RWPE2 (cell line): ENCODE results near the gene SLC7A1.

ENCODE experiments used
- ATAC-seq: fragments of 200-7000 bp; cut with Tn5 transposase; 3 replicates; pipeline ENCODE4 v1.9.1; 2021; ENCODE audit warnings: low read depth
- DNase-seq: peaks from one replicate; pipeline ENCODE4 v3.0.0-alpha.2; 2020; ENCODE audit warnings: low spot score
- H3K27ac ChIP-seq: fragments of 450-650 bp; 2 replicates; pipeline ENCODE4 v1.5.1; 2017; ENCODE audit warnings: mild to moderate bottlenecking; ENCODE audit not compliant: poor library complexity, severe bottlenecking
- H3K27me3 ChIP-seq: fragments of 250-450 bp; sonication (Bioruptor Pico); 2 replicates; pipeline ENCODE4 v1.5.1; 2021; ENCODE audit warnings: mild to moderate bottlenecking, moderate library complexity; ENCODE audit not compliant: insufficient read depth, poor library complexity, severe bottlenecking
- H3K36me3 ChIP-seq: fragments of 250-450 bp; sonication (Bioruptor Pico); 2 replicates; pipeline ENCODE4 v1.5.1; 2020; ENCODE audit warnings: low read depth, mild to moderate bottlenecking, moderate library complexity
- H3K4me1 ChIP-seq: fragments of 250-450 bp; sonication (Bioruptor Pico); 2 replicates; pipeline ENCODE4 v1.5.1; 2021; ENCODE audit warnings: mild to moderate bottlenecking, moderate library complexity; ENCODE audit not compliant: insufficient read depth, poor library complexity, severe bottlenecking
- H3K4me3 ChIP-seq: fragments of 250-450 bp; sonication (Bioruptor Pico); 2 replicates; pipeline ENCODE4 v1.5.1; 2021; ENCODE audit warnings: mild to moderate bottlenecking, moderate library complexity; ENCODE audit not compliant: severe bottlenecking
- H3K9me3 ChIP-seq: fragments of 250-450 bp; sonication (Bioruptor Pico); 2 replicates; pipeline ENCODE4 v1.5.1; 2021; ENCODE audit warnings: mild to moderate bottlenecking, moderate library complexity; ENCODE audit not compliant: severe bottlenecking
- TF ChIP-seq, protein P1 (sequence below): fragments of 450-650 bp; IDR thresholded peaks from one replicate; pipeline ENCODE4 v1.5.1; 2017; ENCODE audit warnings: mild to moderate bottlenecking, moderate library complexity; ENCODE audit not compliant: poor library complexity, severe bottlenecking

The SLC7A1 gene

DNA sequence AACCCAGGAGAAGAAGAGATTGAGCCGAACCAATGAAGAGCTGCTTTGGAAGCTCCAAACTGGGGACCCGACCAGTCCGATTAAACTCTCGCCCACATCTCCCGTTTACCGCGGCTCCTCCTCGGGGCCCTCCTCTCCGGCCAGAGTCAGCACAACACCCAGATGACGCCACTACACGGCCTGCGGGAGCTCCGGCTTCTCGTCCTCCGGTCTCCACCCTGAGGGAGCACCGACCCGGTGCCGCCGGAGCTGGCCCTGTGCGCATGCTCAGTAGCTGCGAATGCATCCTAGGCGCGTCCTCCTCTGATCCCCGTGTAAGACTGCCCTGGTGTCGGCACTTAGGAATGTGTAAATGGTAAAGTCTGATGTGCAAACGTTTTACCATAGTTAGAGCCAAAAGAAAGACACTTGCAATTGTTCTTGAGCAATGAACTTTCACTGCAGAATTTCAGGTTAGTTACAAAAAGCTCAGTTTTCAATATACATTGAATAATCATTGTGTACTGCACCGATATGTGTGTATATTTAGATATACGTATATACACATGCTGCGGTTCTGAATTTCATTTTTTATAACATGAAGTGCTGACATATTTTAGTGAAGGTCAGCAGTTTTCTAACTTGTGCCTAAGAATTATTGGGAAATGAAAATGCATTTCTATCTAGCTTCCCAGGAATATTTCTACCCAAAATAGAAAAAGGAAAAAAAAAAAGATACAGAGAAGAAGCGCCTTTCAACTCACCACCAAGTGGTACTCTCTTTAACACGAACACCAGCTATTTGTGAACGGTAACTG lies 92.2 kb downstream of the SLC7A1 start:
- no peak for DNase-seq
- Histone ChIP-seq H3K27me3 (no peaks in the 10 kb centered on the region), H3K36me3 (no peaks in the 10 kb centered on the region), H3K4me1 (no peaks in the 10 kb centered on the region), H3K27ac (no peak overlapping the region), H3K4me3 (no peak overlapping the region), H3K9me3 (no peaks in the 10 kb centered on the region)
- TF ChIP-seq, protein P1, sequence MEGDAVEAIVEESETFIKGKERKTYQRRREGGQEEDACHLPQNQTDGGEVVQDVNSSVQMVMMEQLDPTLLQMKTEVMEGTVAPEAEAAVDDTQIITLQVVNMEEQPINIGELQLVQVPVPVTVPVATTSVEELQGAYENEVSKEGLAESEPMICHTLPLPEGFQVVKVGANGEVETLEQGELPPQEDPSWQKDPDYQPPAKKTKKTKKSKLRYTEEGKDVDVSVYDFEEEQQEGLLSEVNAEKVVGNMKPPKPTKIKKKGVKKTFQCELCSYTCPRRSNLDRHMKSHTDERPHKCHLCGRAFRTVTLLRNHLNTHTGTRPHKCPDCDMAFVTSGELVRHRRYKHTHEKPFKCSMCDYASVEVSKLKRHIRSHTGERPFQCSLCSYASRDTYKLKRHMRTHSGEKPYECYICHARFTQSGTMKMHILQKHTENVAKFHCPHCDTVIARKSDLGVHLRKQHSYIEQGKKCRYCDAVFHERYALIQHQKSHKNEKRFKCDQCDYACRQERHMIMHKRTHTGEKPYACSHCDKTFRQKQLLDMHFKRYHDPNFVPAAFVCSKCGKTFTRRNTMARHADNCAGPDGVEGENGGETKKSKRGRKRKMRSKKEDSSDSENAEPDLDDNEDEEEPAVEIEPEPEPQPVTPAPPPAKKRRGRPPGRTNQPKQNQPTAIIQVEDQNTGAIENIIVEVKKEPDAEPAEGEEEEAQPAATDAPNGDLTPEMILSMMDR, result no peak
- no peak for ATAC-seq

DNA sequence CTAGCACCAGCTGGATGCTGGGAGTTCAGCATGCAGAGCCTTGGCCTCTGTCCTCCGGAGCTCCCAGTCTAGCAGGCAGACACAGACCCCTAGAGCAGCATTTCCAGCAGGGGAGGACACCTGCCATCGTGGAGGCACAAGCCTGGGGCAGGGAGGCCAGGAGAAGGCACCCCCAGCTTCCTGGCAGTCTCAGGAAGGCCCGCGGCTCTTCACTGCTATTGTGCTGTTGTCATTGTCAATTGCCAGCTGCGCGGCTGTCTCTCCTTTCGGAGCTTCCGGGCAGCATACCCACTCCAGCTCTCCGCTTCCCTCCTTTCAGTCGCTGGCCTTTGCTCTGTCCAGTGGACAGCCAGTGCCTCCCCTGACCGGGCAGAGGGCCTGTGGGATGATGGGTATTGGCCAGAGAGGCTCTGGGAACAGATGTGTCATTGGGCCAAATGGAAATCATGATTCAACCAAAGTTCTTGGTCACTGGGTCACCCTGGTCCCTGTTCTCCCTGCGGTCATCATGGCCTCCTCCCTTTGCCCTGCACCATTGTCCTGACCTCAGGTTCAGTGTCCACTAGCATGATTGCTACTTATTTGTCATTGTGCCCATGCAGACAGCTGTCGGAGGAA lies 93.0 kb downstream of the SLC7A1 start:
- H3K9me3 ChIP-seq, result no peaks in the 10 kb centered on the region
- no peaks in the 10 kb centered on the region for H3K4me1 ChIP-seq
- H3K27me3 ChIP-seq, result no peaks in the 10 kb centered on the region
- DNase-seq (no peak), ATAC-seq (no peak)
- TF ChIP-seq, protein P1, result no peak
- no peak overlapping the region for H3K4me3 ChIP-seq
- H3K27ac ChIP-seq, result no peak overlapping the region
- H3K36me3 ChIP-seq, result no peaks in the 10 kb centered on the region

DNA sequence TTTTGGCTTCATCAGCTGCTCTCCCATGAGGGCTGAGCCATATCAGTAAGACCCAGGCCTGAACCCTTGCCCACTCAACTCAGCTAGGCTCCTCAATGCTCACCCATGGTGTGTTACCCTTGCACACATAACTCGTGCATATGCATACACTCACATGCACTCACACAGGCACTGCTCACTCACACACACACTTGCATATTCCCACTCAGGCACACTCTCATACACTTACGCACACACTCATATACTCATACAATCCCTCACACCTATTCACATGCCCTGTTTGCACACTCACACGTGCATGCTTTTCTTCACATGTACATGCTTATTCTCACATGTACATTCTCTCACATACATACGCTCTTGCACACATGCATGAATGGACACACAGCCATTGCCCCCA lies 93.8 kb downstream of the SLC7A1 start:
- TF ChIP-seq, protein P1, result no peak
- DNase-seq (no peak), ATAC-seq (no peak)
- Histone ChIP-seq H3K4me1 (no peaks in the 10 kb centered on the region), H3K9me3 (no peaks in the 10 kb centered on the region), H3K4me3 (no peak overlapping the region), H3K27ac (no peak overlapping the region), H3K27me3 (no peaks in the 10 kb centered on the region), H3K36me3 (no peaks in the 10 kb centered on the region)

DNA sequence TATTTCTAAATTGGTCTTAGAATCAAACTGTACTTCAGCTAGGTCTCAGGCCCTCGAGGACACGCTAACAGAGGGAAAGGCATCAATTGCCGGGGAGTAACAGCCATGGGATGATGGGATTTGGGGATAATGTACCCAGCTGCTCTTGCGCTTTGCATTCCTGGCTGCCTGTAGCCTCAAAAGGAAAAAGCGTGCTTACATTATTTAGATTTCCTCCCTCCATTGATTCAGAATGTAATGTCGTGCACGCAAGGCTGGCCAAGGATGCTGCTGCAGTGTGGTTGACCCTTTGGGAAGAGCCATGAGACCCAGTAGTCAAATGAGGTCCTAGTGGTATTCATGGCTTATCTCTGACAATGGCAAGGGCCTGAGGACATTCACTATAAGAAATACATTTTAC lies 95.1 kb downstream of the SLC7A1 start:
- no peaks in the 10 kb centered on the region for H3K27me3 ChIP-seq
- H3K9me3 ChIP-seq, result no peaks in the 10 kb centered on the region
- H3K4me3 ChIP-seq, result no peak overlapping the region
- no peaks in the 10 kb centered on the region for H3K4me1 ChIP-seq
- ATAC-seq, result no peak
- no peaks in the 10 kb centered on the region for H3K36me3 ChIP-seq
- TF ChIP-seq, protein P1, result no peak
- no peak for DNase-seq
- H3K27ac ChIP-seq, result no peak overlapping the region
